ENCODE data around the gene KCTD21. TPM values are rescaled to one million over a fixed set of nuclear protein-coding genes. Genes with fewer than 3 reads are reported as not detected.

KCTD21 gene
- total and polyA plus RNA-seq, 5 donors: 4.6 to 10.7 (median 9.7) TPM

DNA sequence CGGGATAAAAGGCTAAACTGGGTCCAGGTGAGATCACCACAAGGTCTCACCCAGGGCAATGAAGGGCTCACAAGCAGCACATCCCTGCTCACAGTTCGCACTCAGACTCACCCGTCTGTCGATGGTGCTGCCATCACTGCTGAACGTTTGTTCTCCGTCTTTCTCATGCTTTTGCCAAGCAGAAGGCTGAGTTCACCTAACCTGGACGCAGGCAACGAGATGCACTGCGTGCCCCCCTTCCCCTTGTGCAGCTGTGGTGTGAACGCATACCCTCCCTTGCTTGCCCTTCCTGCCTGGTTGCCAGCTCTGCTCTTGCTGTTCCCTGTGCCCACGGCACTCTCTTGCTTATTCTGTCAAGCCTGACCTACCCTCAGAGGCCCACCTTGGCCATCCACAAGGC lies 18.0 kb downstream of the KCTD21 start:
- intact Hi-C loops (cut with DNase I): no loop called here
- H3K4me1 ChIP-seq (ENCODE audit: control insufficient read depth, insufficient read depth, low read length): peaks cover 16% of the 10 kb centered on the region
- ATAC-seq: no peak
- H3K27me3 ChIP-seq (ENCODE audit: control insufficient read depth, insufficient read depth): no peaks in the 10 kb centered on the region
- no peak for DNase-seq
- H3K9me3 ChIP-seq (ENCODE audit: control insufficient read depth, low read length): no peaks in the 10 kb centered on the region
- peak overlapping the region; percentile 84 for H3K27ac ChIP-seq (ENCODE audit: low read length)
- WGBS: 92% methylated on average over 11 of the region's 11 CpGs
- H3K4me3 ChIP-seq (ENCODE audit: low read length): no peak overlapping the region

DNA sequence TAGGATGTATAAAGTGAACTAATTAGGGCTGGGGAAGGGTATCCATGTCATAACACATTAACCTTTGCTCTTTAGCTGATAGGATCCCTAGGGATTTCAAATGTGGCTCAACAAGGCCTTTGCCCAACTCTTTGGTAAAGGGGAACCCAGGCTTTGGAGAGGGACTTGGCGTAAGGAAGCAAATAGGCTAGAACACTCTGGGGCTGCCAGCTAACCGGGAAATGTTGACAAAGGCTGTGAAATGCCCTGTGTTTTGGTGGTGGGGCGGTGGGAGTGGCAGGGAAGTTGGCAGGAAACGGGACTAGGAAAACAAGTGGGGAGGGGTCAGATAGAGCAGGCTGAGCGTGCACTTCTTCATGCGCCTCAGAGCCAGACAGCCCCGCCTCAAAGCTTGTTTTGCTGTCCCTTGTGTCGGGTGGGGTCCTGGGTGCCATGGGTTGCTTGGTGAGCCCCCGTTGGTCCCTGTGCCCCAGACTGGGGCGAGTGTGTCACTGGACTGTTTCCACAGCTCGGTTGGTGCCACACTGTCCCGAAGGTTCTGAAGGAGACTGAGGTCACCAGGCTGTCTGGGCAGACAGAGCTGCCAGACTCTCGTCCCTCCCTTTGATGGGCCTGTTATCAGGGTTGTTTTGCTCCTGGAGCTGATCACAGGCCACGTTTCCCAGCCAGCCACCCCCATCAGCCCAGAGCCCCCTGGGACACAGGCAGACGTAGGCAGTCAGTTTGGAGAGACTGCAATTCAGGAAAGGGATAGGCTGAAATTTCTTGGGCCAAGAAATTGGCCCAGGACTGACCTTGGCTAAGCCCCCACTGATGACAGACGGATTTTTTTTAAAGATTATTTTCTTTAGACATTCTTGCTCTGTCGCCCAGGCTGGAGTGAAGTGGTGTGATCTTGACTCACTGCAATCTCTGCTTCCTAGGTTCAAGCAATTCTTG lies 19.6 kb downstream of the KCTD21 start:
- Histone ChIP-seq H3K9me3 (ENCODE audit: control insufficient read depth, low read length) (no peaks in the 10 kb centered on the region), H3K4me3 (ENCODE audit: low read length) (no peak overlapping the region), H3K27ac (ENCODE audit: low read length) (peak overlapping the region; percentile 84), H3K27me3 (ENCODE audit: control insufficient read depth, insufficient read depth) (no peaks in the 10 kb centered on the region), H3K4me1 (ENCODE audit: control insufficient read depth, insufficient read depth, low read length) (peaks cover 16% of the 10 kb centered on the region)
- DNase-seq: peak; percentile 94 to 97 (median 97)
- intact Hi-C loops (cut with DNase I): no loop called here
- peak; percentile 95 to 96 for ATAC-seq
- WGBS: 21% methylated on average over 17 of the region's 17 CpGs

DNA sequence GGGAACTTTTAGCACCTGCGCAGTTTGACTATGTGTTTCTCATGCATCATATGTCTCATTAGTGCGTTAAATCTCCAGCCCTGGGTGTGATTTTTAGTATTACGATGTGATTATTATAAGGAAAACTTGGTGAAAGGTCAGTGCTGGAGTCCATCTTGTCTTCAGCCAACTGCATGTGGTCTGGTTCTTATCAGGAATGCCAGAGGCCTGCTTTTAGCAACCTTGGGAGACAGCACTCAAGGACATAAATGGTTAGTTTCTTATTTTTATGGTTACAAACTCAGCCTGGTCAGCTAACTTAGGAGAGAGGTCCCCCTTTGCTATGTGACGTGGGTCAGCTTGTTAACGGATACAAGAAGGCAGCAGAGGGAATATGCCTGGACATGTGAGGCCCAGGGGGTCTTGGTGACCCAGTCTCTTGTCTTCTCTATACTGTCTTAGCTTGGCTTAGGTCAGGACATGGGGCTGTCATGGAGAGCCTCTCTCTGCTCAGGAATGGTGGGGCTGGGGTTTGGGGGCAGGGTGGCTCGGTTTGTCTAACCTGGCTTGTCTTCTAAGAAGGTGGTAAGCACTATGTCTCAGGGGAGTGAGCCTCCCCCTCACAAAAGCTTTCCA lies 21.5 kb downstream of the KCTD21 start:
- Histone ChIP-seq H3K4me3 (ENCODE audit: low read length) (no peak overlapping the region), H3K27me3 (ENCODE audit: control insufficient read depth, insufficient read depth) (no peaks in the 10 kb centered on the region), H3K27ac (ENCODE audit: low read length) (no peak overlapping the region), H3K4me1 (ENCODE audit: control insufficient read depth, insufficient read depth, low read length) (peaks cover 16% of the 10 kb centered on the region), H3K9me3 (ENCODE audit: control insufficient read depth, low read length) (no peaks in the 10 kb centered on the region)
- intact Hi-C loops (cut with DNase I): no loop called here
- WGBS: 86% methylated on average over 6 of the region's 6 CpGs
- DNase-seq: no peak
- no peak for ATAC-seq

DNA sequence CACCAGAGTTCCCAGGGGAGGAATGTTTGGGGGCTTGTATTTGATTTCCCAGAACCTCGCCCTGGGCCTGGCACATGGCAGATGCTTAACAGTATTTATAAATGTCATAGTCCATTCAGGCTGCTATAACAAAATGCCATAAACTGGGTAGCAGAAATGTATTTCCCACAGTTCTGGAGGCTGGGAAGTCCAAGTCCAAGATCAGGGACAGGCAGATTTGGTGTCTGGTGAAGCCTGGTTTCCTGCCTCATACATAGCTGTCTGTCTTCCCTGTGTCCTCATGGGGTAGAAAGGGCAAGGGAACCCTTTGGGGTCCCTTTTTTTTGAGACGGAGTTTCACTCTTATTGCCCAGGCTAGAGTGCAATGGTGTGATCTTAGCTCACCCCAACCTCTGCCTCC lies 24.0 kb downstream of the KCTD21 start:
- ATAC-seq: no peak
- Histone ChIP-seq H3K27me3 (ENCODE audit: control insufficient read depth, insufficient read depth) (no peaks in the 10 kb centered on the region), H3K4me3 (ENCODE audit: low read length) (no peak overlapping the region), H3K9me3 (ENCODE audit: control insufficient read depth, low read length) (no peaks in the 10 kb centered on the region), H3K27ac (ENCODE audit: low read length) (no peak overlapping the region), H3K4me1 (ENCODE audit: control insufficient read depth, insufficient read depth, low read length) (peaks cover 8% of the 10 kb centered on the region)
- no peak for DNase-seq
- WGBS: 97% methylated on average over 2 of the region's 2 CpGs
- intact Hi-C loops (cut with DNase I): no loop called here

DNA sequence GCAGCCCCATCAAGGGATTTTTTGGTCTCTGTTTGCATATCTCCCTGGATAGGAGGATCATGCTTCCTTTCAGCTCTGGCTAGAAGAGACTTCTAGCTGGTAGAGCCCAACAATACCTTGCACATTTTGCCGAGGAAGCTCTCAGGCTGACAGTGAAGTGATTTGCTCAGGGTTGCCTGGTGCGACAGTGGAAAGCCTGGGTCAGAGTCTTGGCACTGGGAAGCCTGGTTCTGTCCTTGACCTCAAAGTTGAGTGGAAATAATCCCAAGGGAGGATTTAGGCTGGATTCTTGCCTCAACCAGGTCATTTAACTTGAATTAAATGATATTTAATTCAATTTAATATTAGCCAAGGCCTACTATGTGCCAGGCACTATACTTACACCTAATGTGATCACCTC lies 24.6 kb downstream of the KCTD21 start:
- intact Hi-C loops (cut with DNase I): no loop called here
- no peak overlapping the region for H3K4me3 ChIP-seq (ENCODE audit: low read length)
- ATAC-seq (no peak), DNase-seq (no peak)
- peaks cover 8% of the 10 kb centered on the region for H3K4me1 ChIP-seq (ENCODE audit: control insufficient read depth, insufficient read depth, low read length)
- no peaks in the 10 kb centered on the region for H3K27me3 ChIP-seq (ENCODE audit: control insufficient read depth, insufficient read depth)
- H3K27ac ChIP-seq (ENCODE audit: low read length): peak overlapping the region; percentile 26
- WGBS: 25% methylated on average over 2 of the region's 2 CpGs
- H3K9me3 ChIP-seq (ENCODE audit: control insufficient read depth, low read length): no peaks in the 10 kb centered on the region

DNA sequence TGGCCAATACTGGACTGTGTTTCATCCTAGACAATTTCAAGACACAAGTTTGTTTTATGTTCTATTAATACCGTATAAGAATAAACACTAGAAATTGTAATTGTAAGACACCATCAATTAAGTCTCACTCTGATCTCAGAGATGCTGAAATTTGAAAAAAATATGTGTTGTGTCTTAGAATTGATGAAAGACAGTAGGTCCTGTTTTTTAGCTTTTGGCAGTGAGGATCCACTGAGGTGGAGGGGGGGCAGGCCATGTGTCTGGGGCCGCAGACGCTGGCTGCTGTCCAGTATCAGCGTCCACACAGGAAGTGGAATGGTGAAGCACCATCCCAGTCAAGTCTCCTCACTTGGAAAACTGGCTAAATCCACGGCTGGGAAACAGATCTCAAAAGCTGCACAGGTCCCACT lies 26.5 kb downstream of the KCTD21 start:
- intact Hi-C loops (cut with DNase I): no loop called here
- ATAC-seq (peak; percentile 50 to 63), DNase-seq (peak; percentile 65 to 86 (median 85))
- Histone ChIP-seq H3K27ac (ENCODE audit: low read length) (no peak overlapping the region), H3K4me1 (ENCODE audit: control insufficient read depth, insufficient read depth, low read length) (no peaks in the 10 kb centered on the region), H3K4me3 (ENCODE audit: low read length) (no peak overlapping the region), H3K9me3 (ENCODE audit: control insufficient read depth, low read length) (no peaks in the 10 kb centered on the region), H3K27me3 (ENCODE audit: control insufficient read depth, insufficient read depth) (no peaks in the 10 kb centered on the region)
- 23% methylated on average over 5 of the region's 5 CpGs for WGBS

DNA sequence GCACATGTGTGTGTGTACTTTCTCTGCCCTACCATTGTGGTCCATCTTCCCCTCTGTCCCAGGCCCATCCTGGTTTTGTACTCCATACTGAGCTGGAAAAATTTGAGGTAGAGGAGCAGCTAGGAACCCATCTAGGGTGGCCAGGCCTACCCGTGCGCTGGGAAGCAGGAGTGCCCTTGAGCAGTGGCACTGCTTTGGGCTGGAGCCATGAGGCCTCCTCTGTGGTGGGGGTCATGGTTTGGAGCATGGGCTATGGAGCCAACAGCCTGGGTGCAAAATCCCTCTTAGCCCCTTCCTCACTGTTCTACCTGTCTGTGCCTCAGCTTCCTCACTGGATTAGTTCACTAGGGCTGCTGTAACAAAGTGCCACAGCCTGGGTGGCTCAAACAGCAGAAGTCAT lies 27.1 kb downstream of the KCTD21 start:
- DNase-seq: no peak
- no peak for ATAC-seq
- H3K27ac ChIP-seq (ENCODE audit: low read length): no peak overlapping the region
- no peaks in the 10 kb centered on the region for H3K9me3 ChIP-seq (ENCODE audit: control insufficient read depth, low read length)
- no peaks in the 10 kb centered on the region for H3K27me3 ChIP-seq (ENCODE audit: control insufficient read depth, insufficient read depth)
- intact Hi-C loops (cut with DNase I): no loop called here
- WGBS: 98% methylated on average over 2 of the region's 2 CpGs
- no peak overlapping the region for H3K4me3 ChIP-seq (ENCODE audit: low read length)
- H3K4me1 ChIP-seq (ENCODE audit: control insufficient read depth, insufficient read depth, low read length): no peaks in the 10 kb centered on the region

DNA sequence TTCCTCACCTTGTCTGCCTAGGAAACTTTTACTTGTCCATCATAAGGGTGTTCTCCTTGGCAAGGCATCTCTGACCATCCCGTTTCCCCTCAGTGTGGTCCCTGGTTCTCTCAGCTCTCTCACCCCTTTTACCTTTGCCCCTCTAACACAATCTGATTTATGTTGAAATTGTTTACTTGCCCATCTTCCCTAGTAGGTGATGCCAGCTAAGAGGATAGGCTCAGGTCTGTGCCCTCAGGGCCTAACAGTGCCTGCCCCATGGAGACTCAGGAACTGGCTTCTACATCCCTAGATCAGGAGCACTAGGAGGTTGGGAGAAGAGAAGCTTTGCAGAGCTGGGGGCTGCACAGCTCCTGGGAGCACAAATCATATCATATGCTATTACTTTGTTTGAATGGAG lies 27.9 kb downstream of the KCTD21 start:
- H3K9me3 ChIP-seq (ENCODE audit: control insufficient read depth, low read length): no peaks in the 10 kb centered on the region
- no peak overlapping the region for H3K27ac ChIP-seq (ENCODE audit: low read length)
- DNase-seq (no peak), ATAC-seq (no peak)
- H3K27me3 ChIP-seq (ENCODE audit: control insufficient read depth, insufficient read depth): no peaks in the 10 kb centered on the region
- H3K4me1 ChIP-seq (ENCODE audit: control insufficient read depth, insufficient read depth, low read length): no peaks in the 10 kb centered on the region
- H3K4me3 ChIP-seq (ENCODE audit: low read length): no peak overlapping the region
- intact Hi-C loops (cut with DNase I): no loop called here
- 92% methylated on average over 1 of the region's 1 CpG for WGBS

DNA sequence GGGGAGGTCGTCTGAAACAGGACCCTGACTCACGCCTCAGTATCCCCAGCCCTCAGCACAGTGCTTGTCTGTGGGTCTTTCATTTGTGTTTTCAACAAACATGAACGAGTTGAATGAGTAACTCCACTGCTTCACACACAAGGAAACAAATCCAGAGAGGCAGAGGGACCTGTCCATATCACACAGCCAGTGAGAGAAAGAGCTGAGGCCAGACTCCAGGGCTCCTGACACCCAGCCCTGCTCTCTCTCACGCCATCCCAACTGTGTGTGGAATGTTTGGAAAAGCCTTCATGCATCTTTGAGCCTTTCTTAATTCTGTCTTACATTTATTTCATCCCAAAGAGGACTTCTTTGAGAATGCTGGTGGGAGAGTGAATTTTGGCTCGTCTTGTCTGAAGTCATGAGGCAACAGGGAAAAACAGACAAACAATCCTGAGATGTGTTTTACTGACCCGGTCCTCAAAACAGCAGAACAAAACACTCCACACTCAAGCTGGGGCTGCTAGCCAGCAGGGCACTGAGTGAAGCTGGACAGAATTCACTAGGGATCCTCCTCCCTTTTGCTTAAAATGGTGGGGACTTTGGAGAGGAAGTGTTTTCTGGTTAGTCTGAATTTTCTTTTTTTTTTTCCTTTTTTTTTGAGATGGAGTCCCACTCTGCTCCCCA lies 29.3 kb downstream of the KCTD21 start:
- Histone ChIP-seq H3K27me3 (ENCODE audit: control insufficient read depth, insufficient read depth) (no peaks in the 10 kb centered on the region), H3K4me3 (ENCODE audit: low read length) (no peak overlapping the region), H3K9me3 (ENCODE audit: control insufficient read depth, low read length) (no peaks in the 10 kb centered on the region), H3K4me1 (ENCODE audit: control insufficient read depth, insufficient read depth, low read length) (no peaks in the 10 kb centered on the region), H3K27ac (ENCODE audit: low read length) (peak overlapping the region; percentile 13)
- ATAC-seq: peak; percentile 28 to 30
- intact Hi-C loops (cut with DNase I): no loop called here
- peak in 2 of 3 donors; percentile 74 to 80 for DNase-seq
- WGBS: 46% methylated on average over 6 of the region's 6 CpGs

DNA sequence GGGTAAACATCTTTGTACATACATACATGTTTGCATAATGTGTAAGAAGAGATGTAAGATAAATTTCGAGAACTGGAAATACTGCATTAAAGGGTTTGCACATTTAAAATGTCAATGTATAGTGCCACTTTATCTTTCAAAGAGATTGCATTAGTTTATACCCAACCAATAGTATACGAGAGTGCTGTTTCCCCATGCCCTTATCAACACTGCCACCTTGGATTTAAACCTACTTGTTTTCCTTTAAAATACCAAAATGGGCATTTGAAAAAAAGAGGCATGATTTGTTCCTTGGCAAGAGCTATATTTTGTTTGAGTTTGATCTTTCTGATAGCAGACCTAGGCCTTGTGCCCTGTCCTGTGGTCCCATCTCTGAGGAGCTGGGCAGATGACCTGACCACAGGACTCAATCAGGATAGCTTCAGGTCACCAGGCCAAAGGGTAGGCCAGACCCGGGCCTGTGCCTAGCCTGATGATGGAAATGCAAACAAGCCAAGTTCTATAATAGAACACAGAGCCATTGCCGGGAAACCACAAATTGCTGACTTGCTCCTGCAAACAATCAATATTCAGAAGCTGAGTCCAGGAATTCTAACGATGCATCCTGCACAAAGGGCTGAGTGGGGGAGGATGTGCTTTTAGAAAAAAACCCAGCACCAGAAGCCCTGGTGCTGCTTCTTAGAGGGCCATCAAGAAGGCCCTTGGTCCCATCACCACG lies 32.1 kb downstream of the KCTD21 start:
- Histone ChIP-seq H3K27me3 (ENCODE audit: control insufficient read depth, insufficient read depth) (no peaks in the 10 kb centered on the region), H3K4me3 (ENCODE audit: low read length) (no peak overlapping the region), H3K27ac (ENCODE audit: low read length) (no peak overlapping the region), H3K4me1 (ENCODE audit: control insufficient read depth, insufficient read depth, low read length) (no peaks in the 10 kb centered on the region), H3K9me3 (ENCODE audit: control insufficient read depth, low read length) (no peaks in the 10 kb centered on the region)
- 72% methylated on average over 6 of the region's 6 CpGs for WGBS
- intact Hi-C loops (cut with DNase I): no loop called here
- ATAC-seq (no peak), DNase-seq (no peak)
